A673 (cell line): Measurements from ENCODE around the gene CPA5.

Experiments used
- CTCF ChIP-seq: fragments of 300-800, 200-600 bp; sonication (generic); conservative IDR thresholded peaks from 2 replicates; pipeline ENCODE4 v1.5.1; 2017; ENCODE audit warnings: low read depth, mild to moderate bottlenecking, antibody characterized with exemption, low read length, moderate library complexity, mixed read lengths
- EZH2 ChIP-seq: fragments of 200-600 bp; sonication (generic); IDR thresholded peaks from 2 replicates; pipeline ENCODE4 v1.6.1; 2017; ENCODE audit warnings: borderline replicate concordance, low read depth, mild to moderate bottlenecking, mixed read lengths, antibody characterized with exemption, low read length; ENCODE audit not compliant: poor library complexity, severe bottlenecking

GRCh38 chr7:130390486-130390885 lies 45.9 kb downstream of the CPA5 start:
- no peak for TF ChIP-seq EZH2
- TF ChIP-seq CTCF = no peak
